Measurements from ENCODE around the gene AGPAT3.

Gene AGPAT3

DNA sequence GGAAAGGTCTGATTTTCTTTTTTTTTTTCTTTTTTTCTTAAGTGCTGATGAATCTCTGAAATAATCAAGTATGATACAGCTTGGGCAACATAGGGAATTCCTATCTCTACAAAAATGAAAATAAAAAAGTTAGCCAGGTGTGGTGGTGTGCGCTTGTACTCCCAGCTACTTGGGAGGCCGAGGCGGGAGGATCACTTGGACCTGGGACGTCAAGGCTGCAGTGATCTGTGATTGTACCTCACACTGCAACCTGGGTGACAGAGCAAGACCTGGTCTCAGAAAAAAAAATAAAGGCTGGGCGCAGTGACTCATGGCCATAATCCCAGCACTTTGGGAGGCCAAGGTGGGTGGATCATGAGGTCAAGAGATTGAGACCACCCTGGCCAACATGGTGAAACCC lies 153.1 kb downstream of the AGPAT3 start:
- Histone ChIP-seq H3K27me3 (ENCODE audit: control insufficient read depth in 1 of 2, insufficient read depth in 2 of 2, low read length in 2 of 2) (no peaks in the 10 kb centered on the region), H3K4me3 (ENCODE audit: low read depth in 1 of 2, low read length in 2 of 2) (no peak overlapping the region), H3K4me1 (ENCODE audit: control insufficient read depth in 1 of 2, insufficient read depth in 2 of 2, low read length in 2 of 2) (peaks cover 21 to 26% of the 10 kb centered on the region in 2 donors), H3K36me3 (ENCODE audit: control insufficient read depth in 1 of 2, insufficient read depth in 2 of 2, low read length in 2 of 2) (no peaks in the 10 kb centered on the region), H3K9ac (ENCODE audit: low read depth in 1 of 2, low read length in 2 of 2) (no peak overlapping the region), H3K27ac (ENCODE audit: low read depth, low read length) (no peak overlapping the region), H3K9me3 (ENCODE audit: control insufficient read depth in 1 of 2, low read length in 2 of 2) (no peaks in the 10 kb centered on the region)

DNA sequence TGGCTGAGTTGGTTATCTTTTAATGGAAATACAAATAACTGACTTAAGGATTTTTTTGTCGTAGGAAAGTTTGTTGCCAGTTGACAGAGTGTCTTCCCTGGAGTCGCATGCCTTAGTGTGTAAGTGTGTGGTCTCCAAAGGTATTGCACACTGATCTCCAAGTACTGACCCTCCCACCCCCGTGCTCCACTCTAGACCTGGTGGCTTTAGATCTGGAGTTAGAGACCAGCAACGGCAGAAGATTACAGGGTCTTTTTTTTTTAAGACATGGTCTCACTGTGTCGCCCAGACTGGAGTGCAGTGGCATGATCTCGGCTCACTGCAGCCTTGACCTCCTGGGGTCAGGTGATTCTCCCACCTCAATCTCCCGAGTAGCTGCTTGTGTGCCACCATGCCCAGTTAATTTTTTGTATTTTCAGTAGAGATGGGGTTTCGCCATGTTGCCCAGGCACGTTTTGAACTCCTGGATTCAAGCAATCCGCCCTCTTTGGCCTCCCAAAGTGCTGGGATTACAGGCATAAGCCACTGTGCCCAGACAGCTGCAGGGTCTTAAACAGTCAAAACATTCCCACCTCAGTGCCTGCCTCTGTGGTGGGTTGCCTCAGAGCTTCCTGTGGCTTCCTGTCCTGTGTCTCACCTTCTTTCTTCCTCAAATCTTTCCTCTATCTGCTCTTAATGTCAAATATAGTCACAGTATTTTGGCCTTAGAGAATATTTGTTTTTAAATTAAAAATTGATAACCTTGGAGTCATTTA lies 154.0 kb downstream of the AGPAT3 start:
- H3K4me3 ChIP-seq (ENCODE audit: low read depth in 1 of 2, low read length in 2 of 2): no peak overlapping the region
- no peak overlapping the region for H3K27ac ChIP-seq (ENCODE audit: low read depth, low read length)
- peaks cover 13 to 18% of the 10 kb centered on the region in 2 donors for H3K4me1 ChIP-seq (ENCODE audit: control insufficient read depth in 1 of 2, insufficient read depth in 2 of 2, low read length in 2 of 2)

DNA sequence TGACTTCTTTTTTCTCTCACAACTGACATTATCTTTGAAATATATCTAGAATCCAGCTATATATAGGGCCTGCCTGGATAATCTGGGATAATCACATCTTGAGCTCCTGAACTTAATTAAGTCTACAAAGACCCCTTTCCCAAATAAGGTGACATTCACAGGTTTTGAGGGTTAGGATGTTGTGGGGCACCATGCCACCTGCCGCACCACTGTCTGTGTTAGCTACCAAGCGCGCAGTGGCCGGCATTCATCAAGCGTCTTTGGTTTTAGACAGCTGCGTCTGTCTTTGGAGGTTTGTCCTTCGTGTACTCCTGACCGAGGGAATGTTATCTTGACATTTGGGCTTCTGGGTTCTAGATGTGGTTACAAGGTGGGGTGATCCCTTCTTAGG lies 154.5 kb downstream of the AGPAT3 start:
- Histone ChIP-seq H3K9ac (ENCODE audit: low read depth in 1 of 2, low read length in 2 of 2) (no peak overlapping the region), H3K4me3 (ENCODE audit: low read depth in 1 of 2, low read length in 2 of 2) (no peak overlapping the region), H3K36me3 (ENCODE audit: control insufficient read depth in 1 of 2, insufficient read depth in 2 of 2, low read length in 2 of 2) (no peaks in the 10 kb centered on the region), H3K9me3 (ENCODE audit: control insufficient read depth in 1 of 2, low read length in 2 of 2) (no peaks in the 10 kb centered on the region), H3K27ac (ENCODE audit: low read depth, low read length) (no peak overlapping the region), H3K27me3 (ENCODE audit: control insufficient read depth in 1 of 2, insufficient read depth in 2 of 2, low read length in 2 of 2) (no peaks in the 10 kb centered on the region), H3K4me1 (ENCODE audit: control insufficient read depth in 1 of 2, insufficient read depth in 2 of 2, low read length in 2 of 2) (peaks cover 12 to 16% of the 10 kb centered on the region in 2 donors)

More for the DNA sequence above, 154.0 kb downstream of the AGPAT3 start:
- Histone ChIP-seq H3K9ac (ENCODE audit: low read depth in 1 of 2, low read length in 2 of 2) (no peak overlapping the region), H3K9me3 (ENCODE audit: control insufficient read depth in 1 of 2, low read length in 2 of 2) (no peaks in the 10 kb centered on the region), H3K36me3 (ENCODE audit: control insufficient read depth in 1 of 2, insufficient read depth in 2 of 2, low read length in 2 of 2) (no peaks in the 10 kb centered on the region), H3K27me3 (ENCODE audit: control insufficient read depth in 1 of 2, insufficient read depth in 2 of 2, low read length in 2 of 2) (no peaks in the 10 kb centered on the region)

DNA sequence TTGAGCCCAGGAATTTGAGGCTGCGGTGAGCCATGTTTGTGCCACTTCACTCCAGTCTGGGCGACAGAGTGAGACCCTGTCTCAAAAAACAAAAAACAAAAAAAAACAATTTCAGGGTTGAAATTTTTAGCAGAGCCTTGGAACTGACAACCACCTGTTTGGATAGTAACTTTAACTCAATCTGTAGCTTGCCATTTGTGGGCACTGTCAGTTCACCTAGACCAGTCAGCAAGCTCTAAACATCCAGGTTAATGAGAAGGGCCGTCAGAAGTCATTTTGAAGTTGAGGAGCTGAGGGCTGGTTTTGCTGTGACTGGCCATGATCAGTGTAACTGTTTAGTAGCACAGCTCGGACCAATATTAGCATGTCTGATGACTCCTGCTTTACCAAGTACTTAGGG lies 155.5 kb downstream of the AGPAT3 start:
- Histone ChIP-seq H3K27ac (ENCODE audit: low read depth, low read length) (no peak overlapping the region), H3K4me1 (ENCODE audit: control insufficient read depth in 1 of 2, insufficient read depth in 2 of 2, low read length in 2 of 2) (peaks cover 20 to 23% of the 10 kb centered on the region in 2 donors), H3K36me3 (ENCODE audit: control insufficient read depth in 1 of 2, insufficient read depth in 2 of 2, low read length in 2 of 2) (no peaks in the 10 kb centered on the region), H3K9ac (ENCODE audit: low read depth in 1 of 2, low read length in 2 of 2) (no peak overlapping the region), H3K4me3 (ENCODE audit: low read depth in 1 of 2, low read length in 2 of 2) (no peak overlapping the region), H3K9me3 (ENCODE audit: control insufficient read depth in 1 of 2, low read length in 2 of 2) (no peaks in the 10 kb centered on the region), H3K27me3 (ENCODE audit: control insufficient read depth in 1 of 2, insufficient read depth in 2 of 2, low read length in 2 of 2) (no peaks in the 10 kb centered on the region)

DNA sequence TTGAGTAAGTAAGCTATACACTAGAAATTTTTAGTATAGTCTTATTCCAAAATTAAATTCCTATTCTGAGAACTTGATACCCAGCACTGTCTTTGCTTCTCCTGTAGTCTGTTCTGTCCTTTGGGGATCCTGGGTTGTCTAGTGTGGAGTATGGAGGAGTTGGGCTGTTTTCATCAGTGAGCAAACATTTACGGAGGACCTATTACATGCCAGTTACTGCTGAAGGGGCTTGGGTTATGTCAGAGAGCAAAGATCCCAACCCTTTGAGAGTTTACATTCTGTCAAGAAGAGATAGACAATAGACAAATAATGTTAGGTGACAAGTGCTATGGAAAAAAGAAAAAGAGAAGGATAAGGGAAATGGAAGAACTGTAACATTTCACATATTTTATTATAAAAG lies 156.0 kb downstream of the AGPAT3 start:
- H3K4me1 ChIP-seq (ENCODE audit: control insufficient read depth in 1 of 2, insufficient read depth in 2 of 2, low read length in 2 of 2): peaks cover 25 to 28% of the 10 kb centered on the region in 2 donors
- no peaks in the 10 kb centered on the region for H3K9me3 ChIP-seq (ENCODE audit: control insufficient read depth in 1 of 2, low read length in 2 of 2)
- H3K9ac ChIP-seq (ENCODE audit: low read depth in 1 of 2, low read length in 2 of 2): no peak overlapping the region
- H3K27me3 ChIP-seq (ENCODE audit: control insufficient read depth in 1 of 2, insufficient read depth in 2 of 2, low read length in 2 of 2): no peaks in the 10 kb centered on the region
- H3K36me3 ChIP-seq (ENCODE audit: control insufficient read depth in 1 of 2, insufficient read depth in 2 of 2, low read length in 2 of 2): no peaks in the 10 kb centered on the region
- no peak overlapping the region for H3K27ac ChIP-seq (ENCODE audit: low read depth, low read length)
- no peak overlapping the region for H3K4me3 ChIP-seq (ENCODE audit: low read depth in 1 of 2, low read length in 2 of 2)

DNA sequence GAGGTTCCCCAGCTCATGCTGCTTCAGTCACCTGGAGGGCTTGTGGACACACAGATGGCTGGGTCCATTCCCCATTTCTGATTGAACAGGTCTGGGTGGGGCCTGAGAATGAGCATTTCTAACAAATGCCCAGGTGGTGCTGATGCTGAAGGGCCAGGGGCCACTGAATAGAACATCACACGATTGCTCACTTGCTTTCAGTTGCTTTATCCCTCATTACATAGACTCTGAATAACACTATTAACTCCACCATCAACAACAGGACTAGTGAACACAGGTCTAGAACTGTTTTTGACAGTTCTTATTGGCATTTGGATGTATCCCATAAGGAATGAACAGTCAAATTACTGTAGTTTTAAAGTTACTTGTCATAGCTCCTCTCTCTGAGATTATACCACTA lies 159.2 kb downstream of the AGPAT3 start:
- no peak overlapping the region for H3K27ac ChIP-seq (ENCODE audit: low read depth, low read length)
- H3K9ac ChIP-seq (ENCODE audit: low read depth in 1 of 2, low read length in 2 of 2): no peak overlapping the region
- no peaks in the 10 kb centered on the region for H3K9me3 ChIP-seq (ENCODE audit: control insufficient read depth in 1 of 2, low read length in 2 of 2)
- peaks cover 26 to 28% of the 10 kb centered on the region in 2 donors for H3K4me1 ChIP-seq (ENCODE audit: control insufficient read depth in 1 of 2, insufficient read depth in 2 of 2, low read length in 2 of 2)
- no peak overlapping the region for H3K4me3 ChIP-seq (ENCODE audit: low read depth in 1 of 2, low read length in 2 of 2)
- no peaks in the 10 kb centered on the region for H3K27me3 ChIP-seq (ENCODE audit: control insufficient read depth in 1 of 2, insufficient read depth in 2 of 2, low read length in 2 of 2)
- no peaks in the 10 kb centered on the region for H3K36me3 ChIP-seq (ENCODE audit: control insufficient read depth in 1 of 2, insufficient read depth in 2 of 2, low read length in 2 of 2)

DNA sequence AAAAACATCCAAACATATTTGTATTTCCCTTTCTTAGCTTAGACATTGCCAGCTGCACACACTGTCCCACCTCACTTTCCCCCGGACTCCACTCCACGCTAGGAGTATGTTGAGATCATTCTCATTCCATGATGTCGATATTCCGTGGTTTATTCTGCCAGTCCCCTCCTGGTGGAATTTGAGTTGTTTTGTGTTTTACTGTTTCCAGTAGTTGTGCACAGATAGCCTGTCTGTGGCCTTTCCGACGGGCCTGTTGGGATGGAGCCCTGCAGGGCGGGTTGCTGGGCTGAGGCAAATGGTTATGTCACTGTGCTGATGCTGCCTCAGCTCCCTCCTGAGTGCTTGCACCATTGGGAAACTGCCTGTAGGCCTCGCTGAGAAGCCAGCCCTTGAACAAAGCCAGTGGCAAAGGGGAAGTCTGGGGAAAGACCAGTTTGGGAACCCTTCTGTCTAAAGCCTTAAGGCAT lies 159.9 kb downstream of the AGPAT3 start:
- Histone ChIP-seq H3K4me3 (ENCODE audit: low read depth in 1 of 2, low read length in 2 of 2) (no peak overlapping the region), H3K36me3 (ENCODE audit: control insufficient read depth in 1 of 2, insufficient read depth in 2 of 2, low read length in 2 of 2) (no peaks in the 10 kb centered on the region), H3K27ac (ENCODE audit: low read depth, low read length) (peak overlapping the region; percentile 49), H3K27me3 (ENCODE audit: control insufficient read depth in 1 of 2, insufficient read depth in 2 of 2, low read length in 2 of 2) (no peaks in the 10 kb centered on the region), H3K4me1 (ENCODE audit: control insufficient read depth in 1 of 2, insufficient read depth in 2 of 2, low read length in 2 of 2) (peaks cover 26 to 28% of the 10 kb centered on the region in 2 donors), H3K9me3 (ENCODE audit: control insufficient read depth in 1 of 2, low read length in 2 of 2) (no peaks in the 10 kb centered on the region), H3K9ac (ENCODE audit: low read depth in 1 of 2, low read length in 2 of 2) (peak overlapping the region in 1 of 2 donors; percentile 9)

DNA sequence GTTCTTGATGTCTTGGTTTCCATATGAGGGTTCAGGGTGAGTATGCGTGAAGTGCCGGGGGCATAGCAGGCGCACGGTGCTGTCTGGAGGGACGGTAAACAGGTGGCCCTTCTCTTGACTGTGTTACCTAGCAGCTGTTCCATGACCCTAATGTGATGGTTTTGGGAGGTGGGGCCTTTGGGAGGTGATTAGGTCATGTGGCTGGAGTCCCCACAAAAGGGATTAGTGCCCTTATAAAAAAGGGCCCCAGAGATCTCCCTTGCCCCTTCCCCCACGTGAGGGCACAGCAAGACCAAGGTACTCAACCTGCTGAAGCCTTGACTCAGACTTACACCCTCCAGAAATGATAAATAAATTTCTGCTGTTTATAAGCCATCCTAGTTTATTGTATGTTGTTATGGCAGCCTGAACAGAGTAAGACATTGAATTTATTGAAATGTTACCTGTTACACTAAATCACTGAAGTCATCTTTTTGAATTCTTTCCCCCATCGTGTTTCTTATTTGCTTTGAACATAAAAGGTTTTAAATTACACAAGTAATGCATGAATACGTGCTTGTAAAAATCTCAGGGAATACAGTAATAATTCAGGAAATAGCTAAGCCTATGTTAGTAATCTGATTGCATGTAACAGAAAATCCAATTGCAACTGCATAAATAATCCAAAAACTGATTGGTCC lies 162.7 kb downstream of the AGPAT3 start:
- peaks cover 14 to 19% of the 10 kb centered on the region in 2 donors for H3K4me1 ChIP-seq (ENCODE audit: control insufficient read depth in 1 of 2, insufficient read depth in 2 of 2, low read length in 2 of 2)
- no peak overlapping the region for H3K27ac ChIP-seq (ENCODE audit: low read depth, low read length)
- H3K27me3 ChIP-seq (ENCODE audit: control insufficient read depth in 1 of 2, insufficient read depth in 2 of 2, low read length in 2 of 2): no peaks in the 10 kb centered on the region
- no peak overlapping the region for H3K9ac ChIP-seq (ENCODE audit: low read depth in 1 of 2, low read length in 2 of 2)
- no peak overlapping the region for H3K4me3 ChIP-seq (ENCODE audit: low read depth in 1 of 2, low read length in 2 of 2)
- H3K36me3 ChIP-seq (ENCODE audit: control insufficient read depth in 1 of 2, insufficient read depth in 2 of 2, low read length in 2 of 2): peaks cover 3 to 7% of the 10 kb centered on the region in 2 donors
- H3K9me3 ChIP-seq (ENCODE audit: control insufficient read depth in 1 of 2, low read length in 2 of 2): no peaks in the 10 kb centered on the region

DNA sequence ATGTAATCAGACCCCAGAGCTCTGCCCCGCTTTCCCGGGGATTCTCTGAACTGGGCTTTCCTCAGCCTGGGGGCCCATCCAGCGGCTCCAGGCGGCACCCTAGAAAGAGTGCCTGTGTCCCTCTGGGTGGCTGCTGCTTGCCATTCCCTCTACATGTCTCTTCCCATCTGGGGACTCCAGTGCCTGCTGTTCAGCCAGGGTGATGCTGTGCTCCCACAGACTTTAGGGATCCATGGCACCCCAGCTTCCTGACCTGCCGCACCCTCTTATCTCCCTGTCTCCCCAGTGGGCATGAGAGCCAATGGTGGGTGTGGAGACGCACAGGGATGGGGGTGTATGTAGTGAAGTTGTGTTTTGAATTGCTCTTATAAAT lies 163.2 kb downstream of the AGPAT3 start:
- H3K27ac ChIP-seq (ENCODE audit: low read depth, low read length): no peak overlapping the region
- no peak overlapping the region for H3K4me3 ChIP-seq (ENCODE audit: low read depth in 1 of 2, low read length in 2 of 2)
- H3K9me3 ChIP-seq (ENCODE audit: control insufficient read depth in 1 of 2, low read length in 2 of 2): no peaks in the 10 kb centered on the region
- H3K36me3 ChIP-seq (ENCODE audit: control insufficient read depth in 1 of 2, insufficient read depth in 2 of 2, low read length in 2 of 2): peaks cover 4 to 12% of the 10 kb centered on the region in 2 donors
- H3K27me3 ChIP-seq (ENCODE audit: control insufficient read depth in 1 of 2, insufficient read depth in 2 of 2, low read length in 2 of 2): no peaks in the 10 kb centered on the region
- peaks cover 14 to 19% of the 10 kb centered on the region in 2 donors for H3K4me1 ChIP-seq (ENCODE audit: control insufficient read depth in 1 of 2, insufficient read depth in 2 of 2, low read length in 2 of 2)
- H3K9ac ChIP-seq (ENCODE audit: low read depth in 1 of 2, low read length in 2 of 2): no peak overlapping the region

DNA sequence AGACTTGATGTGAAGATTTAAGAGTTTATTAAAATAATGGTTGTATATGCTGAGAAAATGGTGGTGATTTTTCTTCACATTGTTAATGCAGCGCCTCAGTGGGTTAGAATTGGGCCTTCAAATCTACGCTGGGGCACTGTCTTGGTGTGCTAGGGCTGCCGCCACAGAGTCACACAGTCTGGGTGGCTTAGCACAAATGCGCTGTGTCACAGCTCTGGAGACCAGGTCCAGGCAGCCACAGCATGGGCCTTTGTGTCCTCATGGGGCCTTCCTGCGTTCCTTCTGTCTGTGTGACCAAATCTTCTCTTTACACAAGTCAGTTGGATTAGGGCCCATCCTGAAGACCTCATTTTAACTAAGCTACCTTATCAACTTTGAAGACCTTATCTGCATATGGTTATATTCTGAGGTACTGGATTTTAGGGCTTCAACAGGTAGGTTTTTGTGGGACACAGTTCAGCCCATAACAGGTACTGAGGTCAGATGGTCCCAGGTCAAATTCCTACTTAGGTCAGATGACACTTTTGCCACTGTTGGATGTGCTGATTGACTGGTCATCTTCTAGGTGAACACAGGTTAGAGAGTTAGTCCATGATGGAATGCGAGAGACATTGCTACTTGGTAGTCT lies 164.6 kb downstream of the AGPAT3 start:
- H3K9me3 ChIP-seq (ENCODE audit: control insufficient read depth in 1 of 2, low read length in 2 of 2): no peaks in the 10 kb centered on the region
- H3K27me3 ChIP-seq (ENCODE audit: control insufficient read depth in 1 of 2, insufficient read depth in 2 of 2, low read length in 2 of 2): no peaks in the 10 kb centered on the region
- no peak overlapping the region for H3K4me3 ChIP-seq (ENCODE audit: low read depth in 1 of 2, low read length in 2 of 2)
- peaks cover 14% of the 10 kb centered on the region in 2 donors for H3K4me1 ChIP-seq (ENCODE audit: control insufficient read depth in 1 of 2, insufficient read depth in 2 of 2, low read length in 2 of 2)
- no peak overlapping the region for H3K27ac ChIP-seq (ENCODE audit: low read depth, low read length)
- peaks cover 4 to 21% of the 10 kb centered on the region in 2 donors for H3K36me3 ChIP-seq (ENCODE audit: control insufficient read depth in 1 of 2, insufficient read depth in 2 of 2, low read length in 2 of 2)
- H3K9ac ChIP-seq (ENCODE audit: low read depth in 1 of 2, low read length in 2 of 2): no peak overlapping the region
